Mesenchymal stem cell (in vitro differentiated cells and primary cell): ENCODE data around the gene ME2.
A peak's percentile ranks its signal among the peaks of the same experiment; 100 is the strongest.

Experiments used
- DNase-seq: peaks from one replicate; pipeline ENCODE4 v3.0.0-alpha.2; 2013
- H2AFZ ChIP-seq: one replicate; pipeline ENCODE4 v1.6.1; 2013; ENCODE audit warnings: low read depth, mild to moderate bottlenecking, control low read depth, inconsistent platforms, low read length, moderate library complexity
- H2AK5ac ChIP-seq: 2 replicates; pipeline ENCODE4 v1.6.1; 2013; ENCODE audit warnings: low read length, moderate library complexity, mild to moderate bottlenecking, inconsistent platforms; ENCODE audit not compliant: severe bottlenecking
- H2BK120ac ChIP-seq: one replicate; pipeline ENCODE4 v1.6.1; 2013; ENCODE audit warnings: low read depth, mild to moderate bottlenecking, inconsistent platforms, low read length, moderate library complexity
- H2BK12ac ChIP-seq, 2 experiments: one replicate each; pipeline ENCODE4 v1.6.1; 2013; ENCODE audit warnings: inconsistent platforms in 2 of 2, low read length in 2 of 2, mild to moderate bottlenecking in 2 of 2, moderate library complexity in 2 of 2, control low read depth in 1 of 2
- H2BK15ac ChIP-seq: one replicate; pipeline ENCODE4 v1.6.1; 2013; ENCODE audit warnings: mild to moderate bottlenecking, low read depth, inconsistent platforms; ENCODE audit not compliant: poor library complexity, severe bottlenecking
- H2BK5ac ChIP-seq: 2 replicates; pipeline ENCODE4 v1.6.1; 2013; ENCODE audit warnings: low read depth, mild to moderate bottlenecking, low read length, control low read depth, inconsistent platforms; ENCODE audit not compliant: poor library complexity, severe bottlenecking
- H3K14ac ChIP-seq, 2 experiments: one replicate each; pipeline ENCODE4 v1.6.1; 2013; ENCODE audit warnings: inconsistent platforms in 2 of 2, low read length in 2 of 2, control low read depth in 1 of 2, mild to moderate bottlenecking in 1 of 2, moderate library complexity in 1 of 2
- H3K18ac ChIP-seq, 2 experiments: one replicate each; pipeline ENCODE4 v1.6.1; 2013; ENCODE audit warnings: inconsistent platforms in 2 of 2, low read length in 2 of 2, control low read depth in 1 of 2, low read depth in 1 of 2, mild to moderate bottlenecking in 1 of 2
- H3K23ac ChIP-seq, 2 experiments: one replicate each; pipeline ENCODE4 v1.6.1; 2013; ENCODE audit warnings: inconsistent platforms in 2 of 2, low read length in 2 of 2, mild to moderate bottlenecking in 2 of 2, moderate library complexity in 2 of 2, control low read depth in 1 of 2
- H3K27ac ChIP-seq: 2 replicates; pipeline ENCODE4 v1.5.1; 2013; ENCODE audit warnings: mild to moderate bottlenecking, moderate library complexity, low read length, control low read depth, inconsistent platforms; ENCODE audit not compliant: poor library complexity, severe bottlenecking
- H3K27me3 ChIP-seq, 2 experiments: 2 replicates each; pipeline versions ENCODE4 v1.6.1 to v1.7.0; 2013; ENCODE audit warnings: low read length in 2 of 2, mild to moderate bottlenecking in 2 of 2, moderate library complexity in 2 of 2, control low read depth in 1 of 2, inconsistent platforms in 1 of 2; ENCODE audit not compliant: control insufficient read depth in 1 of 2, insufficient read depth in 1 of 2
- H3K36me3 ChIP-seq, 2 experiments: 2 replicates each; pipeline versions ENCODE4 v1.6.1 to v1.7.0; 2013; ENCODE audit warnings: low read length in 2 of 2, control low read depth in 1 of 2, inconsistent platforms in 1 of 2, low read depth in 1 of 2, mild to moderate bottlenecking in 1 of 2; ENCODE audit not compliant: insufficient read depth in 2 of 2, control insufficient read depth in 1 of 2
- H3K4ac ChIP-seq, 2 experiments: one replicate each; pipeline ENCODE4 v1.6.1; 2013; ENCODE audit warnings: inconsistent platforms in 2 of 2, low read length in 2 of 2, mild to moderate bottlenecking in 2 of 2, moderate library complexity in 2 of 2, control low read depth in 1 of 2, low read depth in 1 of 2
- H3K4me1 ChIP-seq: 2 replicates; pipeline ENCODE4 v1.6.1; 2013; ENCODE audit warnings: low read depth, low read length, control low read depth; ENCODE audit not compliant: control insufficient read depth, insufficient read depth
- H3K4me2 ChIP-seq: 2 replicates; pipeline ENCODE4 v1.6.1; 2013; ENCODE audit warnings: low read length, mild to moderate bottlenecking, inconsistent platforms; ENCODE audit not compliant: poor library complexity, severe bottlenecking
- H3K4me3 ChIP-seq, 2 experiments: 2 replicates each; pipeline versions ENCODE4 v1.5.1 to v1.7.0; 2013; ENCODE audit warnings: low read length in 2 of 2, mild to moderate bottlenecking in 2 of 2, control low read depth in 1 of 2, low read depth in 1 of 2; ENCODE audit not compliant: insufficient read depth in 1 of 2
- H3K79me1 ChIP-seq: replicated peaks from 2 replicates; pipeline ENCODE4 v1.6.1; 2013; ENCODE audit warnings: mild to moderate bottlenecking, control low read depth, low read length, inconsistent platforms; ENCODE audit not compliant: poor library complexity, severe bottlenecking
- H3K9ac ChIP-seq: 2 replicates; pipeline ENCODE4 v1.7.0; 2013; ENCODE audit warnings: mild to moderate bottlenecking, low read length, moderate library complexity
- H3K9me3 ChIP-seq: 2 replicates; pipeline ENCODE4 v1.7.0; 2013; ENCODE audit warnings: mild to moderate bottlenecking, low read length; ENCODE audit not compliant: control insufficient read depth
- H4K8ac ChIP-seq: one replicate; pipeline ENCODE4 v1.6.1; 2013; ENCODE audit warnings: inconsistent platforms, mild to moderate bottlenecking, low read length, moderate library complexity
- H4K91ac ChIP-seq: one replicate; pipeline ENCODE4 v1.6.1; 2013; ENCODE audit warnings: mild to moderate bottlenecking, low read length, inconsistent platforms
- WGBS: methylation state at CpG from one replicate; pipeline ENCODE4 v1.1.7; 2013; ENCODE audit warnings: mixed read lengths; 5-methylcytosine and 5-hydroxymethylcytosine counted together

The ME2 gene

GRCh38 chr18:50982802-50983179 lies 103.9 kb downstream of the ME2 start:
- Histone ChIP-seq H2BK12ac (no peak overlapping the region), H3K4ac (no peak overlapping the region), H4K91ac (no peak overlapping the region), H3K18ac (no peak overlapping the region), H3K9ac (no peak overlapping the region), H2BK120ac (no peak overlapping the region), H4K8ac (no peak overlapping the region), H2BK15ac (no peak overlapping the region), H3K27ac (no peak overlapping the region), H3K14ac (no peak overlapping the region), H3K4me2 (no peak overlapping the region), H2BK5ac (no peak overlapping the region), H3K4me3 (no peak overlapping the region), H2AK5ac (peak overlapping the region; percentile 18), H3K79me1 (peaks cover 19% of the 10 kb centered on the region), H3K23ac (no peak overlapping the region), H3K27me3 (no peaks in the 10 kb centered on the region), H3K9me3 (no peaks in the 10 kb centered on the region), H3K36me3 (peaks cover 11 to 41% of the 10 kb centered on the region in 2 experiments), H3K4me1 (peaks cover 9% of the 10 kb centered on the region), H2AFZ (no peak overlapping the region)
- DNase-seq = no peak
- WGBS = 90% methylated on average over 3 of the region's 3 CpGs

GRCh38 chr18:50986360-50987087 lies 107.6 kb downstream of the ME2 start:
- peak overlapping the region; percentile 69 for H3K27ac ChIP-seq
- H3K4me1 ChIP-seq = peaks cover 9% of the 10 kb centered on the region
- H3K9ac ChIP-seq = no peak overlapping the region
- H2BK15ac ChIP-seq = no peak overlapping the region
- H4K8ac ChIP-seq = no peak overlapping the region
- H3K36me3 ChIP-seq = peaks cover 3 to 23% of the 10 kb centered on the region in 2 experiments
- no peak overlapping the region for H3K23ac ChIP-seq
- no peak overlapping the region for H2BK12ac ChIP-seq
- no peaks in the 10 kb centered on the region for H3K9me3 ChIP-seq
- no peak overlapping the region for H4K91ac ChIP-seq
- H3K18ac ChIP-seq = no peak overlapping the region
- no peaks in the 10 kb centered on the region for H3K27me3 ChIP-seq
- DNase-seq = peak; percentile 15
- H3K14ac ChIP-seq = no peak overlapping the region
- peaks cover 17% of the 10 kb centered on the region for H3K79me1 ChIP-seq
- peak overlapping the region; percentile 32 for H2AK5ac ChIP-seq
- 60% methylated on average over 2 of the region's 2 CpGs for WGBS
- no peak overlapping the region for H2AFZ ChIP-seq
- no peak overlapping the region for H3K4me2 ChIP-seq
- H3K4ac ChIP-seq = no peak overlapping the region
- no peak overlapping the region for H2BK120ac ChIP-seq
- no peak overlapping the region for H2BK5ac ChIP-seq
- H3K4me3 ChIP-seq = no peak overlapping the region

- WGBS = 68% methylated on average over 2 of the region's 2 CpGs
Measured at GRCh38 chr18:50987261-50987660, 108.3 kb downstream of the ME2 start.

GRCh38 chr18:50989711-50990110 lies 110.8 kb downstream of the ME2 start:
- peaks cover 7% of the 10 kb centered on the region for H3K4me1 ChIP-seq
- H3K14ac ChIP-seq = no peak overlapping the region
- no peak overlapping the region for H3K4ac ChIP-seq
- no peak overlapping the region for H3K4me2 ChIP-seq
- no peak overlapping the region for H4K91ac ChIP-seq
- H3K79me1 ChIP-seq = peaks cover 5% of the 10 kb centered on the region
- H3K27ac ChIP-seq = no peak overlapping the region
- no peaks in the 10 kb centered on the region for H3K27me3 ChIP-seq
- H2BK15ac ChIP-seq = no peak overlapping the region
- no peak overlapping the region for H2BK120ac ChIP-seq
- no peak overlapping the region for H3K18ac ChIP-seq
- H4K8ac ChIP-seq = no peak overlapping the region
- 97% methylated on average over 3 of the region's 3 CpGs for WGBS
- no peak overlapping the region for H2AK5ac ChIP-seq
- no peak overlapping the region for H3K23ac ChIP-seq
- H2AFZ ChIP-seq = no peak overlapping the region
- H3K4me3 ChIP-seq = no peak overlapping the region
- H2BK5ac ChIP-seq = no peak overlapping the region
- H3K36me3 ChIP-seq = peaks cover 0 to 13% of the 10 kb centered on the region in 2 experiments
- H3K9me3 ChIP-seq = no peaks in the 10 kb centered on the region
- H2BK12ac ChIP-seq = no peak overlapping the region
- no peak overlapping the region for H3K9ac ChIP-seq
- no peak for DNase-seq

More at GRCh38 chr18:50987261-50987660, 108.3 kb downstream of the ME2 start:
- Histone ChIP-seq H3K27me3 (no peaks in the 10 kb centered on the region), H3K4me3 (no peak overlapping the region), H2AK5ac (peak overlapping the region; percentile 84), H2BK15ac (no peak overlapping the region), H4K91ac (no peak overlapping the region), H2BK120ac (no peak overlapping the region), H3K4me2 (no peak overlapping the region), H3K9ac (peak overlapping the region; percentile 23), H3K4me1 (peaks cover 7% of the 10 kb centered on the region), H3K23ac (no peak overlapping the region), H2AFZ (no peak overlapping the region), H3K36me3 (peaks cover 0 to 23% of the 10 kb centered on the region in 2 experiments), H4K8ac (no peak overlapping the region), H3K79me1 (peaks cover 13% of the 10 kb centered on the region), H3K27ac (no peak overlapping the region), H3K14ac (no peak overlapping the region), H3K9me3 (no peaks in the 10 kb centered on the region), H2BK5ac (no peak overlapping the region), H3K4ac (no peak overlapping the region), H2BK12ac (no peak overlapping the region), H3K18ac (no peak overlapping the region)
- no peak for DNase-seq
